Progenitor cell of endocrine pancreas (in vitro differentiated cells): ENCODE data around the gene LMAN1L. TPM values are rescaled to one million over a fixed set of nuclear protein-coding genes. Genes with fewer than 3 reads are reported as not detected.

Source experiments
- DNase-seq: peaks from one replicate; pipeline ENCODE4 v3.0.0; 2021; ENCODE audit warnings: low spot score; ENCODE audit not compliant: unreplicated experiment
- H3K27ac Mint-ChIP-seq: 2 replicates; pipeline ENCODE4 v1.8.0; 2021; ENCODE audit warnings: mild to moderate bottlenecking, moderate library complexity, mixed read lengths
- H3K27me3 Mint-ChIP-seq: 2 replicates; pipeline ENCODE4 v1.8.0; 2021; ENCODE audit warnings: mixed read lengths
- H3K36me3 Mint-ChIP-seq: 2 replicates; pipeline ENCODE4 v1.8.0; 2022; ENCODE audit warnings: mixed read lengths; ENCODE audit not compliant: insufficient read depth
- H3K4me1 Mint-ChIP-seq: 2 replicates; pipeline ENCODE4 v1.8.0; 2021; ENCODE audit warnings: low read depth, mixed read lengths
- H3K4me3 Mint-ChIP-seq: 2 replicates; pipeline ENCODE4 v1.8.0; 2021; ENCODE audit warnings: low read depth, mild to moderate bottlenecking, moderate library complexity, mixed read lengths
- H3K9me3 Mint-ChIP-seq: 2 replicates; pipeline ENCODE4 v1.8.0; 2021; ENCODE audit warnings: low read depth, mixed read lengths
- total RNA-seq: library from RNA; stranded (reverse); gene quantifications from 2 replicates; pipeline ENCODE4 v1.2.1, GENCODE V29; 2021
- TF ChIP-seq, protein P1 (sequence below): fragments of 200-600 bp; sonication (generic); IDR thresholded peaks from one replicate; pipeline ENCODE4 v1.5.0; 2021; ENCODE audit warnings: antibody characterized with exemption, mild to moderate bottlenecking; ENCODE audit not compliant: unreplicated experiment

LMAN1L gene
- total RNA-seq, 1 donor from 2014 or later, result not detected

- H3K4me3 Mint-ChIP-seq, result no peak overlapping the region
- no peaks in the 10 kb centered on the region for H3K9me3 Mint-ChIP-seq
- TF ChIP-seq, protein P1, sequence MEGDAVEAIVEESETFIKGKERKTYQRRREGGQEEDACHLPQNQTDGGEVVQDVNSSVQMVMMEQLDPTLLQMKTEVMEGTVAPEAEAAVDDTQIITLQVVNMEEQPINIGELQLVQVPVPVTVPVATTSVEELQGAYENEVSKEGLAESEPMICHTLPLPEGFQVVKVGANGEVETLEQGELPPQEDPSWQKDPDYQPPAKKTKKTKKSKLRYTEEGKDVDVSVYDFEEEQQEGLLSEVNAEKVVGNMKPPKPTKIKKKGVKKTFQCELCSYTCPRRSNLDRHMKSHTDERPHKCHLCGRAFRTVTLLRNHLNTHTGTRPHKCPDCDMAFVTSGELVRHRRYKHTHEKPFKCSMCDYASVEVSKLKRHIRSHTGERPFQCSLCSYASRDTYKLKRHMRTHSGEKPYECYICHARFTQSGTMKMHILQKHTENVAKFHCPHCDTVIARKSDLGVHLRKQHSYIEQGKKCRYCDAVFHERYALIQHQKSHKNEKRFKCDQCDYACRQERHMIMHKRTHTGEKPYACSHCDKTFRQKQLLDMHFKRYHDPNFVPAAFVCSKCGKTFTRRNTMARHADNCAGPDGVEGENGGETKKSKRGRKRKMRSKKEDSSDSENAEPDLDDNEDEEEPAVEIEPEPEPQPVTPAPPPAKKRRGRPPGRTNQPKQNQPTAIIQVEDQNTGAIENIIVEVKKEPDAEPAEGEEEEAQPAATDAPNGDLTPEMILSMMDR, result no peak
- peaks cover 4% of the 10 kb centered on the region for H3K4me1 Mint-ChIP-seq
- no peak for DNase-seq
- peaks cover 17% of the 10 kb centered on the region for H3K27me3 Mint-ChIP-seq
- no peaks in the 10 kb centered on the region for H3K36me3 Mint-ChIP-seq
- no peak overlapping the region for H3K27ac Mint-ChIP-seq
Measured at GRCh38 chr15:74769463-74770025, 43.1 kb upstream of the LMAN1L start.

DNA sequence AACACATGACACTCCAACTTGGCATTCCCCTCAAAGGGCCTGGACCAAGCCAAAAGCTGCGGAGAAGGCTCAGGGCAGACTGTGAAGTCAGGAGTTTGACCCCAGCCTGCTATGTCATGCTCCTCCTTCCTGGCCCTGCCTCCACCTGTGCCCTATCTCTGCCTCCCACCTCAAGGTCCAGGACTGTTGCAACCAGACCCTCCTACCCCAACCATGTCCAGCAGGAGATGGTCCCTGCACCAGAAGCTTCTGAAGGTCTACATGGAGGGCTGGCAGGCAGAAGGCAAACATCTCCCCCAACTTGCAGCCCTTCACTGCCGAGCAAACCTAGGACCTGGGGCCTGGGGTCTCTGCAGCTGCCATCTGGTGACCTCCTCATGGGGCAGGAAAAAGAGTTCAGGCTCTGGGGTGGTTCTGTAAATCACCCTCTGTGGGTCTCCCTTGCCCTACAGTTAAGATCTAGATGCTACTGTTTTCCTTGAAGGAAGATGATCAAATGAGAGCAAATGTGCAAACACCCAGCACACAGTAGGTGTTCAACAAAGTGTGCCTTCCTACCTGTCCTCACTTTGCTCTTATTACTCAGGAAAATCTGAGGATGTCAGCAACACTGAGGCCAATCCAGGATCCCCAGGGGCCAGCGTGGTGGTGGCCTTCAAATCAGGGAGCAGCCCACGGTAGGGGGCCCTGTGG lies 42.3 kb upstream of the LMAN1L start:
- Mint-ChIP-seq H3K4me3 (no peak overlapping the region), H3K36me3 (no peaks in the 10 kb centered on the region), H3K27me3 (peaks cover 17% of the 10 kb centered on the region), H3K27ac (no peak overlapping the region), H3K4me1 (peaks cover 4% of the 10 kb centered on the region), H3K9me3 (no peaks in the 10 kb centered on the region)
- no peak for DNase-seq
- TF ChIP-seq, protein P1, result no peak

GRCh38 chr15:74773329-74773728 lies 39.3 kb upstream of the LMAN1L start:
- Mint-ChIP-seq H3K36me3 (no peaks in the 10 kb centered on the region), H3K4me1 (peaks cover 4% of the 10 kb centered on the region), H3K27ac (no peak overlapping the region), H3K27me3 (peaks cover 17% of the 10 kb centered on the region), H3K4me3 (no peak overlapping the region), H3K9me3 (no peaks in the 10 kb centered on the region)
- TF ChIP-seq, protein P1, result no peak
- no peak for DNase-seq

DNA sequence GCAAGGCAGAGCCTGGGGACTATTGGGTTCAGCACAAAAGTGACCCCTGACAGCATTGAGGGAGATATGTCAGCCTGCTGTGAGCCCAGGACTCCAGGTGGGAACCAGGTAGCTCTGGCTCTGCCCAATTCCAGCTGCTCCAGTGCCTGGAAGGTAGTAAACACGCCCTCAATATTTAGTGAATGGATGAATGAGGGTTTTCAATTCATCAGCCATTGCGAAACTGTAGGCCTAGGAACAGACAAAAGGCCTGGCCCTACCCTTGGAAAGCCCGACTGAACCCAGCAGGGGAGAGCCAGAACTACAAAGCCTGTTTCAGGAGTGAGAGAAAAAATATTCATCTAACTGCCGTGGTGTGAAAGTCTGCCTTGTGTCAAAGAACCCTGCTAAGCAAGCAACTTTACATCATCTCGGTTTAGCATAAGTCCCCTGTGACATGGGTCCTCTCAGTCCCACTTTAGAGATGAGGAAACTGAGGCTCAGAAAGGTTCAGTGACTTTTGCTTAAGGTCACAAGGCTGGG lies 38.8 kb upstream of the LMAN1L start:
- Mint-ChIP-seq H3K9me3 (no peaks in the 10 kb centered on the region), H3K4me3 (no peak overlapping the region), H3K4me1 (peaks cover 2% of the 10 kb centered on the region), H3K36me3 (no peaks in the 10 kb centered on the region), H3K27me3 (peaks cover 15% of the 10 kb centered on the region), H3K27ac (no peak overlapping the region)
- TF ChIP-seq, protein P1, result no peak
- DNase-seq, result no peak

DNA sequence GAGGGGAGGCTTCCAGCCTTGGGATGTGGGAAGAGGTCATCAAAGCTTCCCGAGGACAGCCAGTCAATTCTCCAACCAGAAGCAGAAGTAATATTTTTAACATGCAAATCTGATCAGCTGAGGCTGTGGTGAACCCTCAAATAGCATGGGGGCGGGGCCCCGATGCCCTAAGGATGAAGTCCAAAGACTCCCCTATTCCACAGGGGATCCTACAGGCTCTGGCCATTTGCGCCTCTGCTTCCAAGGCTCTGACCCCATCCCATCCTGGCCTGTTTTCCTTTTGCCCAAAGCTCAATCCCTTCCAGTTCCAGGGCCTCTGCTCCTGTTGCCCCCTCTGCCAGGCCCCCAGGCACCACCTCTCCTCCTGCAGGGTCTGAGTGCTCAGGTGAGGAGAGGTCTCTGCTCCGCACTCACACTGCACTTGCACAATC lies 37.5 kb upstream of the LMAN1L start:
- Mint-ChIP-seq H3K9me3 (no peaks in the 10 kb centered on the region), H3K27ac (peak overlapping the region; percentile 16), H3K27me3 (peaks cover 10% of the 10 kb centered on the region), H3K4me3 (no peak overlapping the region), H3K4me1 (peaks cover 2% of the 10 kb centered on the region), H3K36me3 (no peaks in the 10 kb centered on the region)
- no peak for DNase-seq
- TF ChIP-seq, protein P1, result no peak
